Choroid plexus epithelial cell (primary cell): ENCODE data around the gene SEC23A.
A peak's percentile ranks its signal among the peaks of the same experiment; 100 is the strongest.
"Not testable (repeated sequence)": the region's sequence is repeated elsewhere in the genome, so short reads cannot be mapped to it uniquely, and the experiment has no call there.

Experiments used
- DNase-seq: peaks from one replicate; pipeline ENCODE4 v3.0.0-alpha.2; 2010; ENCODE audit warnings: low read depth
- H3K4me3 ChIP-seq: 2 replicates; pipeline ENCODE4 v1.5.1; 2011; ENCODE audit warnings: low read depth, mild to moderate bottlenecking, control low read depth, low read length, moderate library complexity
- TF ChIP-seq, protein P1 (sequence below): conservative IDR thresholded peaks from 2 replicates; pipeline ENCODE4 v1.5.1; 2011; ENCODE audit warnings: low read depth, mild to moderate bottlenecking, control low read depth, inconsistent platforms, low read length, moderate library complexity

SEC23A gene

GRCh38 chr14:39102969-39103957, at the start of gene SEC23A:
SEC23A (minus strand) TSS chr14:39103235; CDS start chr14:39096118, 7,117 bp downstream.
- H3K4me3 ChIP-seq, result peak within 1 kb of the TSS; percentile 89
- peak; percentile 85 for DNase-seq
- TF ChIP-seq, protein P1, sequence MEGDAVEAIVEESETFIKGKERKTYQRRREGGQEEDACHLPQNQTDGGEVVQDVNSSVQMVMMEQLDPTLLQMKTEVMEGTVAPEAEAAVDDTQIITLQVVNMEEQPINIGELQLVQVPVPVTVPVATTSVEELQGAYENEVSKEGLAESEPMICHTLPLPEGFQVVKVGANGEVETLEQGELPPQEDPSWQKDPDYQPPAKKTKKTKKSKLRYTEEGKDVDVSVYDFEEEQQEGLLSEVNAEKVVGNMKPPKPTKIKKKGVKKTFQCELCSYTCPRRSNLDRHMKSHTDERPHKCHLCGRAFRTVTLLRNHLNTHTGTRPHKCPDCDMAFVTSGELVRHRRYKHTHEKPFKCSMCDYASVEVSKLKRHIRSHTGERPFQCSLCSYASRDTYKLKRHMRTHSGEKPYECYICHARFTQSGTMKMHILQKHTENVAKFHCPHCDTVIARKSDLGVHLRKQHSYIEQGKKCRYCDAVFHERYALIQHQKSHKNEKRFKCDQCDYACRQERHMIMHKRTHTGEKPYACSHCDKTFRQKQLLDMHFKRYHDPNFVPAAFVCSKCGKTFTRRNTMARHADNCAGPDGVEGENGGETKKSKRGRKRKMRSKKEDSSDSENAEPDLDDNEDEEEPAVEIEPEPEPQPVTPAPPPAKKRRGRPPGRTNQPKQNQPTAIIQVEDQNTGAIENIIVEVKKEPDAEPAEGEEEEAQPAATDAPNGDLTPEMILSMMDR, result peak; percentile 0

- H3K4me3 ChIP-seq, result no peak overlapping the region
- peak; percentile 15 for DNase-seq
- TF ChIP-seq, protein P1, result no peak
These were observed 42.4 kb upstream of the SEC23A start for GRCh38 chr14:39145266-39145966.

DNA sequence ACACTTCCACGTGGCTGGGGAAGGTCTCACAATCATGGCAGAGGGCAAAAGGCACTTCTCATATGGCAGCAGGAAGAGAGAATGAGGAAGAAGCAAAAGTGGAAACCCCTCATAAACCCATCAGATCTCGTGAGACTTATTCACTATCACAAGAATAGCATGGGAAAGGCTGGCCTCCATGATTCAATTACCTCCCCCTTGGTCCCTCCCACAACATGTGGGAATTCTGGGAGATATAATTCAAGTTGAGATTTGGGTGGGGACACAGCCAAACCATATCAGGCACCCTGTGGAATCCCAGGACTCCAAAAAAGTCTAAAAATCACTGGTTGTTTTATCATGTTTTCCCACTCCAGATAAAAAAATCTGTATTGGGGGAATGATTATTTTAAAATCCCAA, 40.2 kb upstream of the SEC23A start:
- not testable (repeated sequence) for DNase-seq, H3K4me3 ChIP-seq

- DNase-seq, H3K4me3 ChIP-seq: not testable (repeated sequence)
These were observed 38.6 kb upstream of the SEC23A start for GRCh38 chr14:39141623-39142022.

- TF ChIP-seq, protein P1, result no peak
- H3K4me3 ChIP-seq, result no peak overlapping the region
- DNase-seq, result no peak
These were observed 37.1 kb upstream of the SEC23A start for GRCh38 chr14:39140170-39140569.

GRCh38 chr14:39138440-39138839, 35.4 kb upstream of the SEC23A start:
- TF ChIP-seq, protein P1, result no peak
- H3K4me3 ChIP-seq, result no peak overlapping the region
- DNase-seq, result peak; percentile 60

DNA sequence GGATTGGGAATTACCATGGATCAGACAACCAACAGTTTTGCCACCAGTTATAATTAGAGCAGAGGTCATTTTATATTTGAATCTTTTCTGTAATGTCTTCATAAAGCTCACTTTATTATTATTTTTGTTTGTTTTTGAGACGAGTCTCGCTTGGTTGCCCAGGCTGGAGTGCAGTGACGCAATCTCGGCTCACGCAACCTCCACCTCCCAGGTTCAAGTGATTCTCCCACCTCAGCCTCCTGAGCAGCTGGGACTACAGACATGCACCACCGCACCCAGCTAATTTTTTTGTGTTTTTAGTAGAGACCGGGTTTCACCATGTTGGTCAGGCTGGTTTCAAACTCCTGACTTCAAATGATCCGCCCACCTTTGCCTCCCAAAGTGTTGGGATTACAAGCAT, 34.8 kb upstream of the SEC23A start:
- H3K4me3 ChIP-seq, DNase-seq: not testable (repeated sequence)

DNA sequence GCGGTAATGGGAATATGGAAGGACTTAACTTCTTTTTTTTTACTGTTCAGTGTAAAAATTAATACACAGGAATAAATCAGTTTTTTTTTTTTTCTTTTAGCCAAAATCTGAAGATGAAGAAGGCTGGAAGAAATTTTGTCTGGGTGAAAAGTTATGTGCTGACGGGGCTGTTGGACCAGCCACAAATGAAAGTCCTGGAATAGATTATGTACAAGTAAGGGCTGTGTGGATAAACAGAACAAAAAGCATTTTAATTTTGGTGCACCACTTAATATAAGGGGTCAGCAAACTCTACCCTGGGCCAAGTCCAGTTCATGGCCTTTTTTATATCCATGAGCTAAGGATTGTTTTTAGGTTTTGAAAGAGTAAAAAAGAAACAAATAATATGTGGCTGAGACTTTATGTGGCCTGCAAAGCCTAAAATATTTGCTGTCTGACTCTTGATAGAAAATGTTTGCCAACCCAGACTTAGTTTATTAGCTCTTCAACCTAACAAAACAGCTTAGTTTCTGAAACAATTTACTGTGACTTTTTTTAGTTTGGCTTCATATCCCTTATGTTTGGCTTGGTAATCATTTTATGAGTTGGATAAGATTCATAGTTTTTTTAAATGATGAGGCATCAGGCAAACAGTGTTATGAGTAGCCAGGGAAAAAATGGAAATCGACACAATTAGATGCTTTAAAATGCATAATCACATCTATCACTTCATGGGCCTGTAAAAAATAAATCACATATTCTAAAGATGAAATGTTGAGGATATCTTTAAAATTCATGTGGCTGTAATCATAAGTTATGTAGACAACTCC, 19.5 kb upstream of the SEC23A start:
- no peak overlapping the region for H3K4me3 ChIP-seq
- DNase-seq, result no peak
- TF ChIP-seq, protein P1, result no peak
